HL-60 (cell line): Measurements from ENCODE around the gene LANCL1.

ENCODE experiments used
- GABPA ChIP-seq: IDR thresholded peaks from 2 replicates; pipeline ENCODE4 v1.6.1; 2012; ENCODE audit warnings: low read depth
- POLR2AphosphoS5 ChIP-seq: IDR thresholded peaks from 2 replicates; pipeline ENCODE4 v1.6.1; 2012; ENCODE audit warnings: low read depth
- SPI1 ChIP-seq: IDR thresholded peaks from 2 replicates; pipeline ENCODE4 v1.6.1; 2012; ENCODE audit warnings: low read depth, mild to moderate bottlenecking, borderline replicate concordance
- TF ChIP-seq, protein P1 (sequence below): IDR thresholded peaks from one replicate; pipeline ENCODE4 v1.5.1; 2011; ENCODE audit warnings: low read length, control low read depth, inconsistent platforms; ENCODE audit not compliant: insufficient read depth
- TF ChIP-seq, protein P2 (sequence below): IDR thresholded peaks from 2 replicates; pipeline ENCODE4 v1.6.1; 2012; ENCODE audit warnings: low read depth; ENCODE audit not compliant: insufficient replicate concordance

DNA sequence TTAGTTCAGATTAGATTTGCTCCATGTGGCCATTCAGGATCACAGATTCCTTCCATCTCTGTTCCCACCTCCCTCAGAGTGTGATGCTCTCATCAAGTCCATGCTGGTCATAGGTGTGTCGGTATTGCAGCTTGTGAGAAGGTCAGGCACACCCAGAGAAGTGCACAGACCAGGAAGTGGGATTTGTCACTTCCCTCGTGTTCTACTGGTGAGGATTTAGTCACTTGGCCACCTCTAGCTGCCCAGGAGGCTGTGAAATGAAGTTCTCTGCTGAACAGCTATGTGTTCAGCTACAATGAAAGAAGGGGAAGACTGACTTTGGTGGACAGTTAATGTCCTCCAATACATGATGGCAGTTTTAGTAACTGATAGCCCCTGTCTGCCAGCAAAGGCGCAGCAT, 3.5 kb upstream of the LANCL1 start:
- TF ChIP-seq, protein P1, sequence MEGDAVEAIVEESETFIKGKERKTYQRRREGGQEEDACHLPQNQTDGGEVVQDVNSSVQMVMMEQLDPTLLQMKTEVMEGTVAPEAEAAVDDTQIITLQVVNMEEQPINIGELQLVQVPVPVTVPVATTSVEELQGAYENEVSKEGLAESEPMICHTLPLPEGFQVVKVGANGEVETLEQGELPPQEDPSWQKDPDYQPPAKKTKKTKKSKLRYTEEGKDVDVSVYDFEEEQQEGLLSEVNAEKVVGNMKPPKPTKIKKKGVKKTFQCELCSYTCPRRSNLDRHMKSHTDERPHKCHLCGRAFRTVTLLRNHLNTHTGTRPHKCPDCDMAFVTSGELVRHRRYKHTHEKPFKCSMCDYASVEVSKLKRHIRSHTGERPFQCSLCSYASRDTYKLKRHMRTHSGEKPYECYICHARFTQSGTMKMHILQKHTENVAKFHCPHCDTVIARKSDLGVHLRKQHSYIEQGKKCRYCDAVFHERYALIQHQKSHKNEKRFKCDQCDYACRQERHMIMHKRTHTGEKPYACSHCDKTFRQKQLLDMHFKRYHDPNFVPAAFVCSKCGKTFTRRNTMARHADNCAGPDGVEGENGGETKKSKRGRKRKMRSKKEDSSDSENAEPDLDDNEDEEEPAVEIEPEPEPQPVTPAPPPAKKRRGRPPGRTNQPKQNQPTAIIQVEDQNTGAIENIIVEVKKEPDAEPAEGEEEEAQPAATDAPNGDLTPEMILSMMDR = no peak
- no peak for TF ChIP-seq POLR2AphosphoS5
- no peak for TF ChIP-seq GABPA
- TF ChIP-seq, protein P2, sequence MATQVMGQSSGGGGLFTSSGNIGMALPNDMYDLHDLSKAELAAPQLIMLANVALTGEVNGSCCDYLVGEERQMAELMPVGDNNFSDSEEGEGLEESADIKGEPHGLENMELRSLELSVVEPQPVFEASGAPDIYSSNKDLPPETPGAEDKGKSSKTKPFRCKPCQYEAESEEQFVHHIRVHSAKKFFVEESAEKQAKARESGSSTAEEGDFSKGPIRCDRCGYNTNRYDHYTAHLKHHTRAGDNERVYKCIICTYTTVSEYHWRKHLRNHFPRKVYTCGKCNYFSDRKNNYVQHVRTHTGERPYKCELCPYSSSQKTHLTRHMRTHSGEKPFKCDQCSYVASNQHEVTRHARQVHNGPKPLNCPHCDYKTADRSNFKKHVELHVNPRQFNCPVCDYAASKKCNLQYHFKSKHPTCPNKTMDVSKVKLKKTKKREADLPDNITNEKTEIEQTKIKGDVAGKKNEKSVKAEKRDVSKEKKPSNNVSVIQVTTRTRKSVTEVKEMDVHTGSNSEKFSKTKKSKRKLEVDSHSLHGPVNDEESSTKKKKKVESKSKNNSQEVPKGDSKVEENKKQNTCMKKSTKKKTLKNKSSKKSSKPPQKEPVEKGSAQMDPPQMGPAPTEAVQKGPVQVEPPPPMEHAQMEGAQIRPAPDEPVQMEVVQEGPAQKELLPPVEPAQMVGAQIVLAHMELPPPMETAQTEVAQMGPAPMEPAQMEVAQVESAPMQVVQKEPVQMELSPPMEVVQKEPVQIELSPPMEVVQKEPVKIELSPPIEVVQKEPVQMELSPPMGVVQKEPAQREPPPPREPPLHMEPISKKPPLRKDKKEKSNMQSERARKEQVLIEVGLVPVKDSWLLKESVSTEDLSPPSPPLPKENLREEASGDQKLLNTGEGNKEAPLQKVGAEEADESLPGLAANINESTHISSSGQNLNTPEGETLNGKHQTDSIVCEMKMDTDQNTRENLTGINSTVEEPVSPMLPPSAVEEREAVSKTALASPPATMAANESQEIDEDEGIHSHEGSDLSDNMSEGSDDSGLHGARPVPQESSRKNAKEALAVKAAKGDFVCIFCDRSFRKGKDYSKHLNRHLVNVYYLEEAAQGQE = no peak
- TF ChIP-seq SPI1 = no peak
